ENCODE measurements around the gene UBE2I. TPM values are rescaled to one million over a fixed set of nuclear protein-coding genes. Genes with fewer than 3 reads are reported as not detected.

The UBE2I gene
- total RNA-seq, 1 experiment from 2014 or later = 229 TPM

GRCh38 chr16:1347962-1348361 lies 38.5 kb downstream of the UBE2I start (continued):
- TF ChIP-seq IRF2 (CRISPR knock-in tag; IDR thresholded peaks at IDR 0.05; ENCODE audit: borderline replicate concordance, low read depth) = no peak
- no peak for TF ChIP-seq ZBTB21 (CRISPR knock-in tag; IDR thresholded peaks at IDR 0.05; ENCODE audit: borderline replicate concordance)

GRCh38 chr16:1348441-1348840 lies 39.0 kb downstream of the UBE2I start:
- H3K27ac Mint-ChIP-seq = no peak overlapping the region
- no peaks in the 10 kb centered on the region for H3K27me3 Mint-ChIP-seq (ENCODE audit: low read depth)
- H3K36me3 Mint-ChIP-seq = no peaks in the 10 kb centered on the region; the same call in 1 of the 2 replicates
- ChIA-PET POLR2A (no interaction called here), CTCF (interaction anchor here (1.1 kb wide), 1 partner anchor 11 kb away, joined by 3 read pairs; no protein-coding TSS in a partner anchor)
- no peaks in the 10 kb centered on the region for H3K9me3 Mint-ChIP-seq
- ATAC-seq (no peak), DNase-seq (ENCODE audit: low spot score) (no peak)
- no peak overlapping the region for H3K4me3 Mint-ChIP-seq
- TF ChIP-seq KAT7 (CRISPR knock-in tag; IDR thresholded peaks at IDR 0.05; ENCODE audit: borderline replicate concordance) (no peak), FOXP1 (CRISPR knock-in tag; IDR thresholded peaks at IDR 0.05; ENCODE audit: borderline replicate concordance) (no peak)
- peaks cover 9% of the 10 kb centered on the region for H3K4me1 Mint-ChIP-seq

GRCh38 chr16:1348926-1349325 lies 39.5 kb downstream of the UBE2I start:
- ChIA-PET POLR2A (no interaction called here), CTCF (interaction anchor here (1.1 kb wide), 1 partner anchor 11 kb away, joined by 3 read pairs; no protein-coding TSS in a partner anchor)
- Mint-ChIP-seq H3K36me3 (no peaks in the 10 kb centered on the region; the same call in 1 of the 2 replicates), H3K27me3 (ENCODE audit: low read depth) (no peaks in the 10 kb centered on the region), H3K4me1 (peaks cover 9% of the 10 kb centered on the region), H3K27ac (no peak overlapping the region), H3K9me3 (no peaks in the 10 kb centered on the region), H3K4me3 (no peak overlapping the region)
- TF ChIP-seq JAZF1 (CRISPR knock-in tag; IDR thresholded peaks at IDR 0.05) = no peak
- no peak for TF ChIP-seq ZNF423 (CRISPR knock-in tag; IDR thresholded peaks at IDR 0.05)
- no peak for TF ChIP-seq ZBTB21 (CRISPR knock-in tag; IDR thresholded peaks at IDR 0.05; ENCODE audit: borderline replicate concordance)
- TF ChIP-seq NFE2L1 (CRISPR knock-in tag; IDR thresholded peaks at IDR 0.05) = no peak
- no peak for TF ChIP-seq ZNF396 (CRISPR knock-in tag; IDR thresholded peaks at IDR 0.05; ENCODE audit: borderline replicate concordance)
- TF ChIP-seq TEAD4 (CRISPR knock-in tag; IDR thresholded peaks at IDR 0.05) = no peak
- no peak for TF ChIP-seq ESRRA (CRISPR knock-in tag; IDR thresholded peaks at IDR 0.05; ENCODE audit: borderline replicate concordance)
- TF ChIP-seq, protein P1, sequence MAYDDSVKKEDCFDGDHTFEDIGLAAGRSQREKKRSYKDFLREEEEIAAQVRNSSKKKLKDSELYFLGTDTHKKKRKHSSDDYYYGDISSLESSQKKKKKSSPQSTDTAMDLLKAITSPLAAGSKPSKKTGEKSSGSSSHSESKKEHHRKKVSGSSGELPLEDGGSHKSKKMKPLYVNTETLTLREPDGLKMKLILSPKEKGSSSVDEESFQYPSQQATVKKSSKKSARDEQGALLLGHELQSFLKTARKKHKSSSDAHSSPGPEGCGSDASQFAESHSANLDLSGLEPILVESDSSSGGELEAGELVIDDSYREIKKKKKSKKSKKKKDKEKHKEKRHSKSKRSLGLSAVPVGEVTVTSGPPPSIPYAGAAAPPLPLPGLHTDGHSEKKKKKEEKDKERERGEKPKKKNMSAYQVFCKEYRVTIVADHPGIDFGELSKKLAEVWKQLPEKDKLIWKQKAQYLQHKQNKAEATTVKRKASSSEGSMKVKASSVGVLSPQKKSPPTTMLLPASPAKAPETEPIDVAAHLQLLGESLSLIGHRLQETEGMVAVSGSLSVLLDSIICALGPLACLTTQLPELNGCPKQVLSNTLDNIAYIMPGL (CRISPR knock-in tag; IDR thresholded peaks at IDR 0.05) = no peak
- TF ChIP-seq CTCF (IDR thresholded peaks at IDR 0.05) = no peak
- no peak for TF ChIP-seq NFATC4 (CRISPR knock-in tag; IDR thresholded peaks at IDR 0.05)
- TF ChIP-seq TP53 (CRISPR knock-in tag; IDR thresholded peaks at IDR 0.05) = no peak
- TF ChIP-seq AR (CRISPR knock-in tag; IDR thresholded peaks at IDR 0.05) = no peak
- no peak for TF ChIP-seq KAT7 (CRISPR knock-in tag; IDR thresholded peaks at IDR 0.05; ENCODE audit: borderline replicate concordance)
- TF ChIP-seq PRRX2 (CRISPR knock-in tag; IDR thresholded peaks at IDR 0.05) = no peak
- TF ChIP-seq CBFB (CRISPR knock-in tag; IDR thresholded peaks at IDR 0.05; ENCODE audit: low read depth) = no peak
- DNase-seq (ENCODE audit: low spot score) = no peak
- no peak for ATAC-seq

All from WTC11 (cell line).